Retinal pigment epithelial cell (primary cell): Measurements from ENCODE around the gene CLEC9A.

Experiments used
- DNase-seq: peaks from one replicate; pipeline ENCODE4 v3.0.0-alpha.2; 2010; ENCODE audit warnings: low read depth
- H3K4me3 ChIP-seq: 2 replicates; pipeline ENCODE4 v1.5.1; 2011; ENCODE audit warnings: mild to moderate bottlenecking, low read length, control low read depth, moderate library complexity
- TF ChIP-seq, protein P1 (sequence below): conservative IDR thresholded peaks from 2 replicates; pipeline ENCODE4 v1.5.1; 2011; ENCODE audit warnings: low read depth, low read length, control low read depth, inconsistent platforms

The CLEC9A gene

DNA sequence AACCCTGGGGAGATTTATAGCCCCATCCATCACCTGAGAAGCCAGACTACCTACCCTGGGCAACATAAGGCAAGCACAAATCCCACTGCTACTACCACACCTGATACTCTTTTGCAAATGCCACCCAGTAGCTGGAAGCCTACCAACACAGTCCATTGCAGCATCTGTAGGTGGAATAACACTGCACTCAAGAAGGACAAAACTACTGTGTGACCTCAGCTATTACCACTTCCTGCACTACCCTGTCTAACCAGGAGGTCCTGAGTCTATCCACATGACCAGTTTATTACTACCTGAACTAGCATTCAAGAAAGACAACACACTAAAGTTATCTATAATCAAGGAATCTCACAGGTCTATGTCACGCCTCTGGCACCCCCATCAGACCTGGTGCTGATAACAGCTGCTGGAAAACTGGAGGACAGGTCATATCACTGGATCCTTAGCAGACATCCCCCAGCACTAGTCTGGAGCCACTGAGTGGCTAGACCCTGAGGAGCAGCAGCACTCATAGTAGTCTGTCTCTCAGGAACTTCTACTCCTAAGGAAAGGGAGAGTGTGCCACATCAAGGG is 71.3 kb downstream of the CLEC9A start:
- DNase-seq: no peak
- TF ChIP-seq, protein P1, sequence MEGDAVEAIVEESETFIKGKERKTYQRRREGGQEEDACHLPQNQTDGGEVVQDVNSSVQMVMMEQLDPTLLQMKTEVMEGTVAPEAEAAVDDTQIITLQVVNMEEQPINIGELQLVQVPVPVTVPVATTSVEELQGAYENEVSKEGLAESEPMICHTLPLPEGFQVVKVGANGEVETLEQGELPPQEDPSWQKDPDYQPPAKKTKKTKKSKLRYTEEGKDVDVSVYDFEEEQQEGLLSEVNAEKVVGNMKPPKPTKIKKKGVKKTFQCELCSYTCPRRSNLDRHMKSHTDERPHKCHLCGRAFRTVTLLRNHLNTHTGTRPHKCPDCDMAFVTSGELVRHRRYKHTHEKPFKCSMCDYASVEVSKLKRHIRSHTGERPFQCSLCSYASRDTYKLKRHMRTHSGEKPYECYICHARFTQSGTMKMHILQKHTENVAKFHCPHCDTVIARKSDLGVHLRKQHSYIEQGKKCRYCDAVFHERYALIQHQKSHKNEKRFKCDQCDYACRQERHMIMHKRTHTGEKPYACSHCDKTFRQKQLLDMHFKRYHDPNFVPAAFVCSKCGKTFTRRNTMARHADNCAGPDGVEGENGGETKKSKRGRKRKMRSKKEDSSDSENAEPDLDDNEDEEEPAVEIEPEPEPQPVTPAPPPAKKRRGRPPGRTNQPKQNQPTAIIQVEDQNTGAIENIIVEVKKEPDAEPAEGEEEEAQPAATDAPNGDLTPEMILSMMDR: no peak
- no peak overlapping the region for H3K4me3 ChIP-seq

DNA sequence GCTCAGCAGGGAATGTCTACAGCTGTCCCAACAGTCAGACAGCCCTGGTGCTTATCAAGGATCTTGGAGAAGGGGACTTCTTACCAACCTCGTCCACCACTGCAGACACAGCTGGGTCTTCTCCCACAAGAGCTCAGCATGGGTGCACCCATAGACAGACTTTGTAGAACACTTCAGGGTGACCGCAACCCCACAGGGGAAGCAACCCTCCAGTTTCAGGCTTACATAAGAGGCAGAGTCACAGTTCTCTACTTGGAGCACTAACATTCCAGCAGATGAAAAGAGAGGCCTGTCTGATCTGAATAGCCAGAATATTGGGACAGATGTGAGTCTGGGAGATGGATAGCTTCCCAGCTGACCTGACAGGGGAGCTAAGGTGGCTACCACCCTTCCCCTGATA is 71.8 kb downstream of the CLEC9A start:
- TF ChIP-seq, protein P1: no peak
- no peak overlapping the region for H3K4me3 ChIP-seq
- no peak for DNase-seq

GRCh38 chr12:10110256-10110844 is 79.9 kb downstream of the CLEC9A start:
- no peak overlapping the region for H3K4me3 ChIP-seq
- TF ChIP-seq, protein P1: no peak
- DNase-seq: no peak

DNA sequence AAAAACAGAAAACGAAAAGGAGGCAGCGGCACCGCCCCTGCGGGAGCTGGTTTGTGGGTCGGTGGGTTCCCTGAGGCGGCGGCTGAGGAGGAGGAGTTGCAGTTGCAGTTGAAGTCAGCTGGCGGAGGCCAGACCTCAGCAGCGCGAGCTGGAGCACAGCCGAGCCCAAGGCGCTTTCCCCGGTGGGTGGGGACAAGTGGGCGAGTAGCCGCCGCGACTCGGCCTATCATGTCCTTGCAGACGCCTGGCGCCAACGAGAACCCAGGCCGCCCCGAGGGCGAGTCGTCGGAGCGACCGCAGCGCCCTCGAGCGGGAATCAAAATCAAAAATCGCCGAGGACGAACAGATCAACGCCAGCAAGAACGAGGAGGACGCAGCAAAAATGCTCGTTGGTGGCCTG is 81.0 kb downstream of the CLEC9A start:
- DNase-seq: no peak
- no peak overlapping the region for H3K4me3 ChIP-seq
- TF ChIP-seq, protein P1: no peak

DNA sequence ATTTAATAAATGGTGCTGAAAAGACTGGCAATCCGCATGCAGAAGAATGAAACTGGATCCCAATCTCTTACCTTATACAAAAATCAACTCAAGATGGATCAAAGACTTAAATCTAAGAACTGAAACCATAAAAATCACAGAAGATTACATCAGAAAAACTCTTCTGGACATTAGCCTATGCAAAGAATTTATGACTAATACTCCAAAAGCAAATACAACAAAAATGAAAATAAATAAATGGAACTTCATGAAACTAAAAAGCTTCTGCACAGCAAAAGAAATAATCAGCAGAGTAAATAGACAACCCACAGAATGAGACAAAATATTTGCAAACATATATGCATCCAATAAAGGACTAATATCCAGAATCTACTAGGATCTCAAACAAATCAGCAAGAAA is 82.6 kb downstream of the CLEC9A start:
- no peak for DNase-seq
- H3K4me3 ChIP-seq: no peak overlapping the region
- TF ChIP-seq, protein P1: no peak

DNA sequence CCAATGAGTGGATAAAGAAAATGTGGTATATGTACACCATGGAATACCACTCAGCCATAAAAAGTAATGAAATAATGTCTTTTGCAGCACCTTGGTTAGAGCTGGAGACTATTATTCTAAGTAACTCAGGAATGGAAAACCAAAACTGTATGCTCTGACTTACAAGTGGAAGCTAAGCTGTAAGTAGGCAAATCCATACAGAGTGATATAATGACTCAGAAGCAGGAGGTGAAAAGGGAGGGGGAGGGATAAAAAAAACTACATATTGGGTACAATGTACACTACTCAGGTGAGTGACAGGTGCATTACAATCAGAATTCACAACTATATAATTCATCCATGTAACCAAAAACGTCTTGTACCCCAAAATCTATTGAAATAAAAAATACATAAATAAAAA is 83.4 kb downstream of the CLEC9A start:
- no peak overlapping the region for H3K4me3 ChIP-seq
- TF ChIP-seq, protein P1: no peak
- no peak for DNase-seq

- TF ChIP-seq, protein P1: no peak
- no peak for DNase-seq
- no peak overlapping the region for H3K4me3 ChIP-seq
These were observed 84.8 kb downstream of the CLEC9A start for GRCh38 chr12:10115311-10115710.
